Activated naive CD8-positive, alpha-beta T cell treated with anti-CD3 and anti-CD28 coated beads, Interleukin-2, amount 50 U/mL, for 24 hours (primary cell): Measurements from ENCODE around the gene PAXX.

Experiments
- ATAC-seq: fragments of 150-1000 bp; cut with Tn5 transposase; one replicate; pipeline ENCODE4 v1.10.0; 2021
- DNase-seq: peaks from one replicate; pipeline ENCODE4 v3.0.0; 2021
- H3K27ac Mint-ChIP-seq: one replicate; pipeline ENCODE4 v1.8.0; 2021; ENCODE audit warnings: mild to moderate bottlenecking, mixed read lengths
- H3K27me3 Mint-ChIP-seq: one replicate; pipeline ENCODE4 v1.8.0; 2021; ENCODE audit warnings: mixed read lengths
- H3K36me3 Mint-ChIP-seq: one replicate; pipeline ENCODE4 v1.8.0; 2021; ENCODE audit warnings: low read depth, mixed read lengths
- H3K4me1 Mint-ChIP-seq: one replicate; pipeline ENCODE4 v1.8.0; 2021; ENCODE audit warnings: mixed read lengths
- H3K4me3 Mint-ChIP-seq: one replicate; pipeline ENCODE4 v1.8.0; 2021; ENCODE audit warnings: mild to moderate bottlenecking, moderate library complexity, mixed read lengths
- H3K9me3 Mint-ChIP-seq: one replicate; pipeline ENCODE4 v1.8.0; 2021; ENCODE audit warnings: mixed read lengths

PAXX gene

DNA sequence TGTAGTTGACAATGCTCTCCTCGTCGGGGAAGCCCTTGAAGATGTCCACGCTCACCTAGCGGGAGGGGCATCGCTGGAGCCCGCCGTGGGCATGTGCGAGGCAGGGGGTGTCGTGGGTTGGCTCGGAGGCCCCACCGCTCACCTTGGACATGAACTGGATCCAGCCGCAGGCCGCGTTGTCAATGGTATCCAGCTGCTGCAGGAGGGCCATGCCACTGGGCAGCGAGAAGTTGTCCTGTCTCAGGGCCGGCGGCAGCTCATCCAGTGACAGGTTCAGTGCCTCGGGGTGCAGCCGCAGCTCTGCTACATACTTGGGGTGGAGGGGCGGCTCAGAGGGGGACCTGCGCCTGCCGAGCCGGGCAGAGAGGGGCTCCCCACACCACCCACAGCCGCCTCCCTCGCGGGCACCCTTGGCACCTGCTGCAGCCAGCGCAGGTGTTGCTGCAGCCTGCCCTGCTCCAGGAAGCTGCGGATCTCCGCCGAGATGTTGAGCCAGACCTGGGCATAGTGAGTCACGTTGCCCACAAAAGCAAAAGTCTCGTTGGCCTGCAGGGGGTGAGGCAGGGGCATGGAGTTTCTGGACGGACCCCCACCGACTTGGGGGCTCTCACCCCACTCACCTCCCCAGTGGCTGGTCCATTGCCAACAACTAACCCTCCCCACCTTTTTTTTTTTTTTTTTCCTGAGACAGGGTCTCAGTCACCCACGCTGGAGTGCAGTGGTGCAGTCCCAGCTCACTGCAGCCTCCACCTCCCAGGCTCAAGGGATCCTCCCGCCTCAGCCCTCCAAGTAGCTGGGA is 26.7 kb downstream of the PAXX start:
- no peaks in the 10 kb centered on the region for H3K27me3 Mint-ChIP-seq
- ATAC-seq = no peak
- no peak overlapping the region for H3K27ac Mint-ChIP-seq
- no peak overlapping the region for H3K4me3 Mint-ChIP-seq
- no peaks in the 10 kb centered on the region for H3K36me3 Mint-ChIP-seq
- no peak for DNase-seq
- H3K4me1 Mint-ChIP-seq = peaks cover 2% of the 10 kb centered on the region
- H3K9me3 Mint-ChIP-seq = no peaks in the 10 kb centered on the region

DNA sequence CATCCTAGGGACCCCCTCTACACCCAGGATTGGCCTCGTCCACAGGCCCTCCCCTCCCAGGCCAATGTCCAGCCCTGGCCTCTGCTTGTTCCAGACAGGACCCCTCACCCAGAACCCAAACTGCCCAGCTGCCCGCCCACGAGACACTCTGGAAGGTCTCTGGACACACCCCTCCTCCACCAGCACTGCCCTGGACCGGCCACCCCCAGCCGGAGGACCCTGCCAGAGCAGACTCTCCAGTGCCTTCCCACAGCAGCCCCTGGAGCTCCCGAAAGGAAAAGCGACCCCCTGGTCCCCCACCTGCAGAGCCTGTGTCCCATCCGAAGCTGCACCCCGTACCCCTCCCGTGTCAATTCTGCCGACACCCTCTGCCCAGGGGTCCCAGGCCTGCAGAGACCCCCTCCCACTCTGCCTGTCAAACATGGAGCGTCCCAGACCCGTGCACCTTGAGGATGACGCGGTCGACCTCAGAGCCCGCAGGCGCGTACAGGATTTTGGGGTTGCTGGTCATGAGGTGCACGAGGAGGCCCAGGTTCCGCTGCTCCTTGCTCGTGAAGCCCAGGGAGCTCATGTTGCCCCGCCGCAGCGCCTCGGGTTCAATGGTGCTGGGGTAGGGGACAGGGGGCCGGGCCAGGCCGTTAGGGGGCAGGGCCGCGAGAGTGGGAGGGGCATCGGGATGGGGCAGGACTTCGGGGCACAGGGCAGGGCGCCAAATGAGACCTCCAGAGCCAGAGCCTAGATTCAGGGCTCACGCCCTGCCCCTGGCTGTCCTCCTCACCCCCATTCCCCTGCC is 27.9 kb downstream of the PAXX start:
- Mint-ChIP-seq H3K36me3 (no peaks in the 10 kb centered on the region), H3K9me3 (no peaks in the 10 kb centered on the region), H3K4me3 (no peak overlapping the region), H3K27ac (no peak overlapping the region), H3K27me3 (no peaks in the 10 kb centered on the region), H3K4me1 (peaks cover 2% of the 10 kb centered on the region)
- no peak for DNase-seq
- ATAC-seq = no peak

DNA sequence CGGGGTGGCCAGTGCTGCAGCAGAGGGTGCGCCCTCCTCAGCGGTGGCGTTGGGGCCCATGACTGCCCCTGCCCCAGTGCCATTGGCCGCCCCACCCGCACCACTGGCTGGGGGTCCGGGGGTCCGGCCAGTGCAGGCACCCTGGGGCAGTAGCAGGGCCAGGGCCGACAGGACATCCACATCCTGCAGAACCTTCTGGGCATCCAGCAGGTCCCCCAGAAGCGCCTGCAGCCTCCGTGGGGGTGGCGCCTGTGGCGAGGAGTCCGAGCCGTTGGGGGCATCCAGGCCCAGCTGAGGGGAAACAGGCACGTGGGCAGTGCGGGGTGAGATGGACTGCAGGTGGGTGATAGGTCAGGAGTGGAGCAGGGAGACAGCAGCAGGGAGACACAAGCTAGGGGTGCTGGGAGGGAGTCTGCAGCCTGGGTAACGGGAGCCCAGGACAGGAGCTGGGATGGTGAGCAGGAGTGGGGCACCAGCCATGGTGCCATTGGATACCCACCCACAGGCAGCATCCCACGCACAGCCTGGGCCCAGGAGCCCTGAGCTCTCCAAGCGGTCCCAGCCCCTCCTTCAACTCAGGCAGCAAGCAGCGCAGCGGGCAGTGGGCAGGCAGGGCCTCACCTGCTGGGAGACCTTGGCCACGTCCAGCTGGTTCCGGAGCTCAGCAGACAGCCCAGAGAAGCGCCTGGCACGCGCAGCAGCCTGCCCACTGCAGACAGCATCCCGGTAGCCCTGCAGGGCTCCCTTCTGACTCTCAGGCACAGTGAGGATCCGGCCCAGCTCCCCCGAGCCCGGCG is 28.7 kb downstream of the PAXX start:
- no peak overlapping the region for H3K4me3 Mint-ChIP-seq
- no peaks in the 10 kb centered on the region for H3K9me3 Mint-ChIP-seq
- H3K4me1 Mint-ChIP-seq = peaks cover 2% of the 10 kb centered on the region
- H3K36me3 Mint-ChIP-seq = no peaks in the 10 kb centered on the region
- no peaks in the 10 kb centered on the region for H3K27me3 Mint-ChIP-seq
- no peak overlapping the region for H3K27ac Mint-ChIP-seq
- ATAC-seq (no peak), DNase-seq (no peak)

DNA sequence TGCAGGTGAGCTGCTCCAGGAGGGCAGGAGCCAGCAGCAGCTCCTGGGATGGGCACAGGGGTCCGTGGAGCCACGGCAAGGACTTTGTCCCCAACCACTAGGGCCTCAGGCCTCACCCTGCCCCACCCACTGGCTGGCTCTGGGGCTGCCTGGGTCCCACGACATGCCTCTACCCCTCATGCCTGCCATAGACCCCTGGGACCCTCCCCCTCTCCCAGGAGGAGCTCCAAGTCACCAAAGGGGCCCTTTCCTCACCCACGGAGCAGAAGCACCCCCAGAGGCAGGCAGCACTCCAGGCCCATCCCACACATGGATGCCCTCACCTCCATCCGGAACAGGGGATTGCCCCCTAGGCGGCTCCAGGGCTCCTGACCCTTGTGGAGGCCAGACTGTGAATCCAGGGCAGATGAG is 29.4 kb downstream of the PAXX start:
- no peaks in the 10 kb centered on the region for H3K27me3 Mint-ChIP-seq
- no peak overlapping the region for H3K4me3 Mint-ChIP-seq
- DNase-seq (no peak), ATAC-seq (no peak)
- H3K9me3 Mint-ChIP-seq = no peaks in the 10 kb centered on the region
- H3K27ac Mint-ChIP-seq = no peak overlapping the region
- no peaks in the 10 kb centered on the region for H3K36me3 Mint-ChIP-seq
- peaks cover 2% of the 10 kb centered on the region for H3K4me1 Mint-ChIP-seq

DNA sequence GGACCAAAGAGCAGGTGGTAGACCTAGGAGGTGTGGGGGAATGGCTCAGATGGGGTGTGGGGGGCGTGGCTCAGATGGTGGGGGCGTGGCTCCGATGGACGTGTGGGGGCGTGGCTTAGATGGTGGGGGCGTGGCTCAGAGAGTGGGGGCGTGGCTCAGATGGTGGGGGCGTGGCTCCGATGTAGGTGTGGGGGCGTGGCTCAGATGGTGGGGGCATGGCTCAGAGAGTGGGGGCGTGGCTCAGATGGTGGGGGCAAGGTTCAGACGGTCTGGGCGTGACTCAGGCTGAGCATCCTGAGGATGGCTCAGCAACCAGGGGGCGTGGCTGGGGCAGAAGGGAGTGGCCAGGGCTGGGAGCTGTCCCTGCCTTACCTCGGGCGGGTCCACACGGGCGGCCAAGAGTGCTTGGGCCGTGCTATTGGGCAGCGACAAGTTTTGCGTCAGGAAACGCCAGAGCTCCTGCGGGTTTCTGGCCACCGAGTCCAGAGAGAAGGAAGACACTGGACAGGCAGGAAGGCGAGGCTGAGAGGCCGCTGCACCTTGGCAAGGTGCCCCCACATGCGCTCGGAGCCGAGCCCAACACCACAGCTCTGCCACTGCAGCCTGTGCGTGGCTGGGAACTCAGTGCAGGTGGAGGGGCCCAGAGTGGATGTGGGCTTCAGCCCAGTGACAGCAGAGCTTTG is 29.9 kb downstream of the PAXX start:
- Mint-ChIP-seq H3K27me3 (no peaks in the 10 kb centered on the region), H3K4me3 (no peak overlapping the region), H3K36me3 (no peaks in the 10 kb centered on the region), H3K4me1 (peaks cover 2% of the 10 kb centered on the region), H3K9me3 (no peaks in the 10 kb centered on the region), H3K27ac (no peak overlapping the region)
- ATAC-seq = peak; percentile 59
- DNase-seq = peak; percentile 80

DNA sequence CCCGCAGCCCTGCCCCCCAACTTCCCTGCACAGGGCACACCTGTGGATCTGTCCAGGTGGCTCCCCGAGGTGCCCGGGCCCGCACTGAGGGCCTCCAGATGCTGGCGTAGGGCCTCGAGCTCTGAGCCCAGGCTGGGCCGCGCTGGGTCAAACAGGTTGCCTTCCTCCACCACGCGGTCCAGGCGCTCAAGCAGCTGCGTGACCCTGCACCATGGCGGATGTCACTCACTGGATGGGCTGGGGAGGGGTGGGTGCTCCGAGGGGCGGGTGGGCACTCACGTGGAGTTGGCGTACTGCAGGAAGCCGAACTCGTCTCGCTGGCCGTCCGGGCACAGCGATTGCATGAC is 30.4 kb downstream of the PAXX start:
- no peaks in the 10 kb centered on the region for H3K36me3 Mint-ChIP-seq
- H3K9me3 Mint-ChIP-seq = no peaks in the 10 kb centered on the region
- H3K4me1 Mint-ChIP-seq = peaks cover 4% of the 10 kb centered on the region
- DNase-seq (no peak), ATAC-seq (no peak)
- H3K27me3 Mint-ChIP-seq = peaks cover 2% of the 10 kb centered on the region
- H3K27ac Mint-ChIP-seq = no peak overlapping the region
- H3K4me3 Mint-ChIP-seq = no peak overlapping the region

DNA sequence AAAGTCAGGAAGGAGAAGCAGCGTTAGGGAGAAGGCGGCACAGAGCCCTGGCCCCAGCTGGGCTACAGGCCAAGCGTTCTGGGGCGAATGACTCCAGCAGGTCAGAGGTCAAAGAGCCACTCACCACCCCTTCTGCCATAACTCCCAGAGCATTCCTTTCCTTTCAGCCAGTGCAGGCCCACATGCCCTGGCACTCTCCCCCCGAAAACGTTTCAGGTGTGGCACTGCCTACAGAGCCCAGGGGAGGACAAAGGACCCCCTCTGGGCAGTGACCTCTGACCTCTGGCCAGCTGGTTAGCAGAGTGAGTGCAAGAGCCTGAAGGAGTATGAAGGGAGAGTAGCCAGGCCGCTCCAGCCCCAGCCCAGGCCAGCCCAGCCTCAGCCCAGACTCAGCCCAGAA is 30.9 kb downstream of the PAXX start:
- Mint-ChIP-seq H3K9me3 (no peaks in the 10 kb centered on the region), H3K4me3 (no peak overlapping the region), H3K27ac (no peak overlapping the region), H3K4me1 (peaks cover 4% of the 10 kb centered on the region), H3K27me3 (peaks cover 2% of the 10 kb centered on the region), H3K36me3 (no peaks in the 10 kb centered on the region)
- ATAC-seq = no peak
- DNase-seq = no peak

DNA sequence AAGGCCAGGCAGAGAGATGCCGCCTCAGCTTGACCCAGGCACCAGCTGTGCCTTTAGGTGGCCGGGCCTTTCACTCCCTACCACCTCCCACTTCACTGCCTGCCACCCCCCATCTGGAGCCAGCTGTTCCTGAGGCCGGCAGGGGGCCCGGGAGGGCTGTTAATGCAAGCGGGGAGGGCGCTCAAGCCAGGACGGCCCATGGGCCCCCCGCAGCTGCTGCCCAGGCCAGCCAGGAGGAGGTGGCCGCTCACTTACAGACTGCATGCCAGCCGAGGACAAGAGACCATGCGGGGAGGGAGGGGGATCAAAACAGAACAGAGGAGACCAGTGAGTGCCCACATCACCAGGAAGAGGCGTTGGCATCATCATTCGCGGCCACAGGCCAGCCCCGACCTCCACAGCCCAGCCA is 31.4 kb downstream of the PAXX start:
- Mint-ChIP-seq H3K36me3 (no peaks in the 10 kb centered on the region), H3K27me3 (peaks cover 2% of the 10 kb centered on the region), H3K4me3 (no peak overlapping the region), H3K4me1 (peaks cover 4% of the 10 kb centered on the region), H3K27ac (no peak overlapping the region), H3K9me3 (no peaks in the 10 kb centered on the region)
- ATAC-seq (no peak), DNase-seq (no peak)

DNA sequence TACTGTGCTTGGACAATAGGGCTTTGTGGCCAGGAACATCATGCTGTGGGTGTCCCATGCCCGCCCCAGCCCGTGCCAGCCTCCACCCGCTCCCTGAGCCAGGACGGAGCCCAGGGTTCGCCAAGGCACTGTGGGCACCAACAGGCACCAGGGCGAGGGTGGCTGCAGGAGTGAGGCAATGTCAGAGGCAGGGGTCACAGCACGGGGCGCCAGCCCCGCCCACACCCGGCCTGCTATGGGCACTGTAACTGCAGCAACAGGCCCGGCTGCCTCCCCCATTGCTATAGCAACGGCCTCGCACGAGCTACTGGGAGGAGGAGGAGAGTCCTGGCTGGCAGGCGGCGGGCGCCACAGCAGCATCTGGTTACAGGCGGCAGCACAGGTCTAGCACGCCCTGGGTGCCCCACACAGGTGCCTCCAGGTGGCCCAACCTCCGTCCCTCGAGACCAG is 33.3 kb downstream of the PAXX start:
- H3K4me1 Mint-ChIP-seq = peaks cover 23% of the 10 kb centered on the region
- H3K27me3 Mint-ChIP-seq = peaks cover 4% of the 10 kb centered on the region
- no peak for ATAC-seq
- no peak for DNase-seq
- H3K9me3 Mint-ChIP-seq = no peaks in the 10 kb centered on the region
- H3K4me3 Mint-ChIP-seq = no peak overlapping the region
- H3K36me3 Mint-ChIP-seq = no peaks in the 10 kb centered on the region
- no peak overlapping the region for H3K27ac Mint-ChIP-seq

DNA sequence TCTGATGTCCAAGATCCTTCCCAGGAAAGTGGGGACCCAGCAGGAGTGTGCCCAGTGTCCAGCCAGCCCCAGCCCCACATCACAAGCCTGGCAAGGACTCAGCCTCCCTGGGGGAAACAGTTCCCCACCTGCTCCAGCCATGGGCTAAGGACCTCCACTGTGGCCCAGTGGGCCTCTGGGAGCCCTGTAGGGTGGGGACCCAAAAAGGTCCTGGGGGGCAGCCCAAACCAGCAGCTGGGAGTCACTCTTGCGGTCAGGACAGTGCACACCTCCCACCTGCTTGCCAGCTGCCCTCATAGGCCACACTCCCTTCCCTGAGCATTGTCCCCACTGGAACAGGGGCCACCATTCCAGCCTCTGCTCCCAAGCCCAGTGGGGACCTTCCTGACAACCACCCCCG is 34.2 kb downstream of the PAXX start:
- no peak for ATAC-seq
- Mint-ChIP-seq H3K9me3 (no peaks in the 10 kb centered on the region), H3K4me3 (no peak overlapping the region), H3K27me3 (peaks cover 4% of the 10 kb centered on the region), H3K36me3 (no peaks in the 10 kb centered on the region), H3K4me1 (peaks cover 27% of the 10 kb centered on the region), H3K27ac (no peak overlapping the region)
- DNase-seq = no peak

DNA sequence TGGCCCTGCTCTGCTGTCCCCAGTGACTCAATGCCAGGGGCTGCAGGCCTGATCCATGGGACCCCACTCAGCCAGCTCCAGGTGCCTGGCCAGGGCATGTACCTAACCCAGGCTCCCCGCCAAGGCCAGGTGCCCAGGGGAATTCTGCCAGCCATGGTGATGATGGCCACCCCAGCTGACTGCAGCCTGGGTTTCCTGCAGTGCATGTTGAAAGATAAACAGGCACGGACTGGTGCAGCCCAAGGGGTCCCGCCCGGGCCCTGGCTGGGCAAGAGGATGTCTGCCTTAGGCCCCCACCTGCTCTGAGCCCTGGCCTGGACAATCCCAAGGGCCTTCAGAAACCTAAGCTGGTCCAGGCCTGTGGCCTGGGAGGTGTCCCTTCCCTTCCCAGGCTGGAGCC is 34.6 kb downstream of the PAXX start:
- no peak overlapping the region for H3K4me3 Mint-ChIP-seq
- no peak for ATAC-seq
- peaks cover 4% of the 10 kb centered on the region for H3K27me3 Mint-ChIP-seq
- peaks cover 28% of the 10 kb centered on the region for H3K4me1 Mint-ChIP-seq
- DNase-seq = no peak
- no peaks in the 10 kb centered on the region for H3K9me3 Mint-ChIP-seq
- H3K27ac Mint-ChIP-seq = no peak overlapping the region
- H3K36me3 Mint-ChIP-seq = no peaks in the 10 kb centered on the region

DNA sequence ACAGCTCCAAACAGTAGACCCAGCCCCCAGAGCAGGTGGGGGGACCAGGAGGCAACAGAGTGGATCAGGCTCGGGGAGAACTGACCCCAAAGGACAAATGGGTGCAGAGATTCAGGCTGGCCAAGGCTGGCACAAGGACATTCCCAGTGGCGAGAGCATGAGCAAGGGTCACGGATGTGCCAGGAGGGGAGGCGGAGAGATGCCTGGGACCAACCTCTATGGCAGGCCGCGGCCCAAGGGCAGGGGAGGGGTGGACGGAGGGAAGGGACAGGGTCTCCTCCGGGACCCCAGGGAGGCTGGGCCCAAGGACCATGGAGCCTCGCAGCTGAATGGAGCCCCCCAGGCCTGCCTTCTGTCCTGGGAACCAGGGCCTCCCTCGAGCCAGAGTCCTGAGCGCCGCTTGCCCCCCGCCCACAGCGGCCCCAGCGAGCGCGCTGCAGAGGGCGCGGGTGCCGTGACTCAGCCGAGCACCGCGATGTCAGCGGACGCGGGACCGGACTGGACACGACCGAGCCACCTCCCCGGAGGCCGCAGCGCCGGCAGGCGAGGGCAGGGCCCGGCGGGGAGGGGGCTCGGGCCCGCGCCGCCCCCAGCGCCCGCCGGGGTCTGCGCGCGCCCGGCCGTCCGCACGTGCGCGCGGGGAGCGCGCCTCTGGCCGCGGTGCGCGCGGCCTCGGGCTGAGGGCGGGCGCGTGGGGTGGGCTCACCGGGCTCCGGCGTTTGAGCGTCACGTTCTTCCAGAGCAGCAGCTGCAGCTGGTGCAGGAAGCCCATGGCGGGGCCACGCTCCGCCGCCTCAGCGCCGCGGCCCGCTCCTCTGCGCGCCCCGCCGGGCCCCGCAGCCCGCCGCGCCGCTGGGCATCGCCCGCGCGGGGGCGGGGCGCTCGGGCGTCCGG is 35.4 kb downstream of the PAXX start, which contains the start of gene ABCA2:
Gene ABCA2 (minus strand): TSS at position 869 of the 894 bp plus-strand sequence. CDS start 97 bp downstream, at position 772.
- H3K27ac Mint-ChIP-seq = no peak within 1 kb of the TSS
- H3K4me3 Mint-ChIP-seq = peak within 1 kb of the TSS; percentile 69
- H3K4me1 Mint-ChIP-seq = peaks cover 32% of the 10 kb centered on the region
- ATAC-seq = no peak
- peaks cover 4% of the 10 kb centered on the region for H3K27me3 Mint-ChIP-seq
- no peaks in the 10 kb centered on the region for H3K36me3 Mint-ChIP-seq
- no peak for DNase-seq
- H3K9me3 Mint-ChIP-seq = no peaks in the 10 kb centered on the region

DNA sequence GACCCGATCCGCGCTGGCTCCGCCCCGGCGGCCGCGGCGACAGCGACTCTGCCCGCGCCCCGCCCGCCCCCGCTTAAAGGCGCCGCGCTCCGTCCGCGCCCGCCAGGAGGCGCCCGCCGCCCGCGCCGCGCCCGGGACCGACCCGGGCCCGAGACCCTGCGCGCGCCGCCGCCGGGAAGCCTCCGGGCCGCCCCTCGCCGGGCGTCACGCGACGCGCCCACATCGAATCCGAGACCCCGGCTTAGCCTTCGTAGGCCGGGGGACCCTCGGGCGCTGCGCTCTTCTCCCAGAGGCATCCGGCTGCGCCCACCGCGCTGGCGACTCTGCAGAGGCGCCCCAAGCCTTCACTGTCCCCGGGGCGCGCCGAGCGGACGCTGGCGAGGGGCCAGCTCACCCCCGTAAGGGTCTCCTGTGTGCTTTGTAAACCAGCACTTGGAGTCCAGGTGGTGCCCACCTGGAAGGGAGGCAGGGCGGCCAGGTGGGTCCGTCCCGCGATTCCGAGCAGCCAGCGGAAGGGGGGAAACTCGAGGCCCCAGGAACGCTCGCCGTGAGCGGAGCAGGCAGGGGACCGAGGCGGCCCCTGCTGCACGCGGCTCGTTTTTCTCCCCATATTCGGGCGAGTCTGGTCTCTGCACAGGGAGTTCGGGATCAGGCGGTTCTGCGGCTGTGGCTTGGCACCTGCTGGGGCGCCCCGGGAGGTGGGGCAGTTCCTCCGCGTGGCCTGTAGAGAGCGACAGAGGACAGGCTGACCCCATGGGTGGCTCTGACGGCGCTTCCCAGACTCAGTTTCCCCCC is 36.2 kb downstream of the PAXX start:
- Mint-ChIP-seq H3K4me3 (peak overlapping the region; percentile 66), H3K4me1 (peaks cover 37% of the 10 kb centered on the region)

More for the DNA sequence above, 36.2 kb downstream of the PAXX start:
- Mint-ChIP-seq H3K27ac (no peak overlapping the region), H3K9me3 (no peaks in the 10 kb centered on the region), H3K27me3 (peaks cover 4% of the 10 kb centered on the region), H3K36me3 (no peaks in the 10 kb centered on the region)
- DNase-seq (peak; percentile 70), ATAC-seq (peak; percentile 50)
